IMR-90 (cell line): ENCODE results near the gene KLHL9.

Experiments used
- CEBPB ChIP-seq: IDR thresholded peaks from 2 replicates; pipeline ENCODE4 v1.6.1; 2012; ENCODE audit warnings: low read depth, low read length, improper control_type of control experiment
- MAZ ChIP-seq: IDR thresholded peaks from 2 replicates; pipeline ENCODE4 v1.6.1; 2012; ENCODE audit warnings: low read depth, mild to moderate bottlenecking, low read length, improper control_type of control experiment, moderate library complexity, borderline replicate concordance
- MXI1 ChIP-seq: IDR thresholded peaks from 2 replicates; pipeline ENCODE4 v1.6.1; 2012; ENCODE audit warnings: low read depth, mild to moderate bottlenecking, low read length, moderate library complexity, borderline replicate concordance
- NFE2L2 ChIP-seq: fragments of 150-350 bp; IDR thresholded peaks from 2 replicates; pipeline ENCODE4 v1.6.1; 2016; ENCODE audit warnings: low read depth, mild to moderate bottlenecking, low read length
- POLR2A ChIP-seq: IDR thresholded peaks from 2 replicates; pipeline ENCODE4 v1.6.1; 2012; ENCODE audit warnings: mild to moderate bottlenecking, low read depth, low read length
- RFX5 ChIP-seq: IDR thresholded peaks from 2 replicates; pipeline ENCODE4 v1.8.0; 2012; ENCODE audit warnings: low read depth, mild to moderate bottlenecking, low read length, moderate library complexity
- SMC3 ChIP-seq: fragments of 150-350 bp; IDR thresholded peaks from 2 replicates; pipeline ENCODE4 v1.6.1; 2016; ENCODE audit warnings: low read depth, mild to moderate bottlenecking, antibody characterized with exemption, low read length, moderate library complexity
- TF ChIP-seq, protein P1 (sequence below): conservative IDR thresholded peaks from 2 replicates; pipeline ENCODE4 v1.5.1; 2012; ENCODE audit warnings: mild to moderate bottlenecking, low read depth, low read length, improper control_type of control experiment
- TF ChIP-seq, protein P2 (sequence below): fragments of 150-350 bp; IDR thresholded peaks from 2 replicates; pipeline ENCODE4 v1.6.1; 2016; ENCODE audit warnings: low read depth, mild to moderate bottlenecking, low read length, moderate library complexity, borderline replicate concordance

DNA sequence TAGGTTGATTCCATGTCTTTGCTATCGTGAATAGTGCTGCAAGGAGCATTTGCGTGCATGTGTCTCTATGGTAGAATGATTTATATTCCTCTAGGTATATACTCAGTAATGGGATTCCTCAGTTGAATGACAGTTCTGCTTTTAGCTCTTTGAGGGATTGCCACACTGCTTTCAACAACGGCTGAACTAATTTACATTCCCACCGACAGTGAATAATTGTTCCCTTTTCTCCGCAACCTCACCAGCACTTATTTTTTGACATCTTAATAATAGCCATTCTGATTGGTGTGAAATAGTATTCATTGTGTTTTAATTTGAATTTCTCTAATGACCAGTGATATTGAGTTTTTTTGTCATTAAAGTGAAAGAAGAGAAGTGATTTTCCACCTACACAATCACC lies 48.5 kb downstream of the KLHL9 start:
- TF ChIP-seq, protein P1, sequence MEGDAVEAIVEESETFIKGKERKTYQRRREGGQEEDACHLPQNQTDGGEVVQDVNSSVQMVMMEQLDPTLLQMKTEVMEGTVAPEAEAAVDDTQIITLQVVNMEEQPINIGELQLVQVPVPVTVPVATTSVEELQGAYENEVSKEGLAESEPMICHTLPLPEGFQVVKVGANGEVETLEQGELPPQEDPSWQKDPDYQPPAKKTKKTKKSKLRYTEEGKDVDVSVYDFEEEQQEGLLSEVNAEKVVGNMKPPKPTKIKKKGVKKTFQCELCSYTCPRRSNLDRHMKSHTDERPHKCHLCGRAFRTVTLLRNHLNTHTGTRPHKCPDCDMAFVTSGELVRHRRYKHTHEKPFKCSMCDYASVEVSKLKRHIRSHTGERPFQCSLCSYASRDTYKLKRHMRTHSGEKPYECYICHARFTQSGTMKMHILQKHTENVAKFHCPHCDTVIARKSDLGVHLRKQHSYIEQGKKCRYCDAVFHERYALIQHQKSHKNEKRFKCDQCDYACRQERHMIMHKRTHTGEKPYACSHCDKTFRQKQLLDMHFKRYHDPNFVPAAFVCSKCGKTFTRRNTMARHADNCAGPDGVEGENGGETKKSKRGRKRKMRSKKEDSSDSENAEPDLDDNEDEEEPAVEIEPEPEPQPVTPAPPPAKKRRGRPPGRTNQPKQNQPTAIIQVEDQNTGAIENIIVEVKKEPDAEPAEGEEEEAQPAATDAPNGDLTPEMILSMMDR, result no peak
- TF ChIP-seq NFE2L2 (no peak), POLR2A (no peak), SMC3 (no peak), MAZ (no peak), RFX5 (no peak), CEBPB (no peak), MXI1 (no peak)
- TF ChIP-seq, protein P2, sequence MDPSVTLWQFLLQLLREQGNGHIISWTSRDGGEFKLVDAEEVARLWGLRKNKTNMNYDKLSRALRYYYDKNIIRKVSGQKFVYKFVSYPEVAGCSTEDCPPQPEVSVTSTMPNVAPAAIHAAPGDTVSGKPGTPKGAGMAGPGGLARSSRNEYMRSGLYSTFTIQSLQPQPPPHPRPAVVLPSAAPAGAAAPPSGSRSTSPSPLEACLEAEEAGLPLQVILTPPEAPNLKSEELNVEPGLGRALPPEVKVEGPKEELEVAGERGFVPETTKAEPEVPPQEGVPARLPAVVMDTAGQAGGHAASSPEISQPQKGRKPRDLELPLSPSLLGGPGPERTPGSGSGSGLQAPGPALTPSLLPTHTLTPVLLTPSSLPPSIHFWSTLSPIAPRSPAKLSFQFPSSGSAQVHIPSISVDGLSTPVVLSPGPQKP, result no peak
